GM19452 (cell line): ENCODE data around the gene ADAMTSL1.

Experiments
- ATAC-seq: cut with Tn5 transposase; IDR thresholded peaks from one replicate; pipeline ENCODE4 v1.9.1; 2021; ENCODE audit not compliant: unreplicated experiment

ADAMTSL1 gene

GRCh38 chr9:18466101-18466500, 7.9 kb upstream of the ADAMTSL1 start:
- ATAC-seq, result no peak

DNA sequence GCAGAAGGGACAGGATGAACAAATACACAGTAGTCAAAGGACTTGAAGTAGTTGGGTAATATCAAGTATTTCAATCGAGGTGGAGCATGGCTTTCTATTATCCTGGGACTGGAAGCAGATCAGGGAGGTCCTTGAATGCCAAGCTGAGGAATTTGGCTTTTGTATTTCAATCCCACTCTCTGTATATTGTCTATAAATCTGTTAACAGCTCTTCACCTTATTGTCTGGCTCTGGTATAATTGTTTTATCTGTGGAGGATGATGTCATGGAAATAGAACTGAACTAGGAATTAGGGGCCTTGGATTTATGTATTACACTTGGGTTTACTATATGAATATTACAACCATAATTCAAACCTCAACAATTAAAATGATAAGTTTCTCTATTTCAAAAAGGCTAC, 6.3 kb upstream of the ADAMTSL1 start:
- no peak for ATAC-seq

- ATAC-seq, result no peak
Measured at GRCh38 chr9:18472435-18472834, 1.5 kb upstream of the ADAMTSL1 start.

GRCh38 chr9:18472841-18473251, 1.1 kb upstream of the ADAMTSL1 start:
- ATAC-seq, result no peak

DNA sequence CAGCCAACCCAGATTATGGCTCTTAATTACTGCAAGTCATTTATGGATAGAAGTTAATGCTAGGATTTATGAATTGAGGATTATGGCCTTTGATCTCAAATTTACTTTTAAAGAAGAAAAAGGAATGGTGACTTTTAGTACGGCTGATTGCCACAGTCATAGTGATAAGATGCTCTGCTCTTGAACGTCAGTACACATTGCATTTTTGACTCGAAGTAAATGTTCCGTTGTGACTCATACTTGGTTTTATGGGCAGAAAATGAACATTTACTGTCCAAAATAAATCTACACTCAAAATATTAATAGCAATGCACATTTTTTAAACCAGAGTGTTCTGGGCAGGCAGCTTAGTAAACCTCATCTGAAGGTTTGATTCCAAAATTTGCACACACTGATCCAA, 830 bp downstream of the ADAMTSL1 start:
- ATAC-seq, result no peak

GRCh38 chr9:18477121-18477660, 3.2 kb downstream of the ADAMTSL1 start:
- no peak for ATAC-seq

GRCh38 chr9:18477719-18478118, 3.8 kb downstream of the ADAMTSL1 start:
- ATAC-seq, result no peak

GRCh38 chr9:18478501-18479361, 4.8 kb downstream of the ADAMTSL1 start:
- no peak for ATAC-seq

DNA sequence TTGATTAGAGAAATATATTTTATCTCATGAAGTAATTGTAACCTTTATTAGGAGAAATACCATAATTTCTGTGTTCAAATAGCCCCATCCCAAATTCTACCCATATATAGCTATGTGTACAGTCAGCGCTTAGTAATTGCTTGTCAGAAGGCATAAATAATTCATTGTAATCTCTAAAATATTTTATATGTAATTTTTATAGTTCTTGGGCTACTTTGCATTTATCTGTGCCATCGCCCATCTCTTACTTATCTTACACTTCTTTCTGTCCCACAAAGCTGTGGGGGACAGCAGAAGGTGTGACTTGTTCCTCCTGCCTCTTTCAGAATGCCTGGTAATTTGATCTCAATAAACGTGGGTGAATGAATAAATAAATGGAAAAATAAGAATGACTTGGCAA, 5.5 kb downstream of the ADAMTSL1 start:
- ATAC-seq, result no peak

GRCh38 chr9:18480662-18481093, 6.7 kb downstream of the ADAMTSL1 start:
- ATAC-seq, result no peak

DNA sequence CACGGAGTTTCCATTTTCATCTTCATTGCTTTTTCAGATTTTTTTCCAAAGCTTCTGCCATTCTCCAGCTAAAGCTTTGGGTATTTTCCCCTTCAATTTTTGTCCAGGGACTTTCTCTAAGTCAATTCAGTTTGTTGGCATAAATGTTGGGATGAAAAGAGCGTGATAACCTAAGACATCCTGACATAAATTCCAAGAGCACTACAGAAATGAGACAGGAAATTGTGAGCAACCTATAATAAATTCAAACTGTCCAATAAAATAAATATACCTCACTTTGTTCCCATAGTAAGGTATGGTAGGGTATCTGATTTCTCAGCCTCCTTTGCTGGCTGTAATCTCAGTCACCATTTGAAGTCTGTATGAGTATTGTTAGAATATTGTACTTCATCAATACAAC, 8.4 kb downstream of the ADAMTSL1 start:
- no peak for ATAC-seq

GRCh38 chr9:18485714-18486113, 11.8 kb downstream of the ADAMTSL1 start:
- no peak for ATAC-seq

DNA sequence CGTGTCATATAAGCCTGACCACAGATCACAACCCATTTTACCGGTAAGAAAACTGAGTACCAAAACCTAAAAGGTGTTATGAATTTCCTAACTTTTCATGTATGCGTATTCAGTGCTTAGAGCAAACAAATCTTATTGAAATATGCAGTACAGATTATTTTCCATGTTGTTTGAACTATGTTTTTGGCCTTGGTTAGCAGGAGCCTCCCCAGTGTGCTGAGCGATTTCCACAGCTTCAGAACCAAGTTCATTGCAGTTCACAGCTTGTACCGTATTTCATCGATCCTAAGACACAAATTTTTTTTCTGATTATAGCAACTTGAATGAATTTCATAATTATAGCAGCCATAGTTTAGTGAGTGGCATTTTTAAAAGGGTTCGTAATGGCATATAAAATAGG, 13.7 kb downstream of the ADAMTSL1 start:
- ATAC-seq, result no peak

GRCh38 chr9:18488886-18489285, 14.9 kb downstream of the ADAMTSL1 start:
- ATAC-seq, result no peak

DNA sequence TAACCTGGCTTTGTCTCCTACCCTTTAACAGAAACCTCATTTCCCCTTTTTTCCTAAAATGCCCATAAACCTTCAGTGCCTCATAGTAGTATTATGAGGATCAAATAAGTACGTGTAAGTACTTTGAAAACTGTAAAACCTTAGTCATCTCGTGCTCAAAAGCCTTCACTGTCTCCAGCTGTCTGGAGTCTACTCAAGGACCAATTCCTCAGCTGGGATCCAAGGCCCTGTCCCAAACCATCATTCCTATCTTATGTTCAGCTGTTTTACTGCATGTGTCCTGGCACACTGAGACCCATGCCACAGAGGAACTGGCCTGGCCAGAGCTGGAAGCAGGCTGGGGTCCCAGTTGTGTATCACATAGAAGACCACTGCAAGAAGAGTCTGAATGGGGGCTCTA, 15.9 kb downstream of the ADAMTSL1 start:
- ATAC-seq, result no peak

- no peak for ATAC-seq
Measured at GRCh38 chr9:18490641-18491370, 16.9 kb downstream of the ADAMTSL1 start.

DNA sequence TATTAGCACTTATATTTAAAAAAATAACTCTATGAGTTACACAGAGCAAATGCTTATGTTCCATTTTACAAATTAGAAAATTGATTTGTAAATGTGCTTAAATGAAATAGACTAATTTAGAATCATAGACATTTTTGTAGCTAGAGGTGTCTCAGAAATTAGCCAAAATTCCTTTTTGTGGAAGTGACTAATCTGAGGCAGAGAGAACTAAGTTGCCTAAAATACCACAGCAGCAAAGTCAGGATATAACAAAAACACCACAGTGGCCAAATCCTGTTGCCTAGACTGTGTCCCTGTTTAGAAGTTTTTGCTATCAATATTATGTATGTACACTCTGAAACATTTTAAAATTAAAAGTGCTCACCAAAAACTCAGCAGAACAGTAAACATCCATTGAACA, 18.7 kb downstream of the ADAMTSL1 start:
- no peak for ATAC-seq

- ATAC-seq, result no peak
Measured at GRCh38 chr9:18493451-18493993, 19.6 kb downstream of the ADAMTSL1 start.

DNA sequence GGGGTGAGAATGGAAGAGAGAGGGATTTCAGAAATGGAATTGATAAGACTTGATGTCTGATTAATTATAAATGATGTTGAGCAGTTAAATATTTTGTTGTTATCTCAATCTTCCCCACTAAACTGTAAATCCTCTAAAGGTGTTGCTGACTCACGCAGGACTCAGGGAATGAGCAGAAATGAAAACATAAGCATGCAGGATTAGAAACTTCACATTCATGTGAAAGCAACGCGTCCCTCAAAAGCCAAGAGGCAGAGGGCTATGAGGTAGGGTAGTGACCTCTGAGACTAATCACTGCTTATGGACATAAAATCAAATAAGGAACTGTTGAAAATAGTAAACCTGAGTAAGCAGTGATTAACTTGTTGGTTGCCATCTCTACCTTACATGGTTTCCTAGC, 21.1 kb downstream of the ADAMTSL1 start:
- no peak for ATAC-seq

DNA sequence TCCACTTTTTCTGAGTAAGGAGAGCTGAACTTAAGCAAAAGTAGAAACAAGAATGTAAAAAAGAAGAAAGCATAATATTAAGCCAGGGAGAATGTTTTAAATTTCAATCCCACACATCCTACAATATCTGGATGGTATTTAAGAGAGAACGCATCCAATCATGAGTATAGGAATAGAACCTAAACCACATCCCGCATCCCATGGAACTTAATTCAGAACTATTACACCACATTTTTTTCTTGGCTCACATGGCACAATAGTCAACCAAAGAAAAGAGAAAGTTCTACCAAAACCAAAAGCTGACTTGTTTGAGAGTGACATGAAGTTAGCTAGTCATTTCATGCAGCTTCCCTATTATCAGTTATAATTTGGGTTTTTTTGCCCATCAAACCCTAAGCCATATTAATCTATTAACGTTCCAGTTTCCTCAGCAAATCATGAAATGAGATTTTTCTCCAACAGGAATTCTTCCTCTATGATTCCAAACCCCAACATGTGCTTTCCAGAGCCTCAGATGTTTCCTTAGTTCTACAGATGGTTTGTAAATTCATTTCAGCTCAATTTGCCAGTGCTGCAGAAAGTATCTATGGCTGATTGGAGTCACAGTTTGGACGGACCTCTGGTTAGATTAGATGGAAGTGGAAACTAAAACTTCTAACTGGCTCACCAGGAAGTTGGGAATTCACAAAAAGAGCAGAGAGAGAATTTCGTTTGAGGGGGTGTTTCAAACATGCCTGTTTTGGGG, 22.5 kb downstream of the ADAMTSL1 start:
- ATAC-seq, result no peak

GRCh38 chr9:18499062-18499461, 25.1 kb downstream of the ADAMTSL1 start:
- no peak for ATAC-seq
